NT2/D1 (cell line): ENCODE measurements around the gene DNAJC4.

Source experiments
- SUZ12 ChIP-seq: IDR thresholded peaks from 2 replicates; pipeline ENCODE4 v1.6.1; 2011; ENCODE audit not compliant: insufficient read length, insufficient read depth; ENCODE audit errors: extremely low read depth
- YY1 ChIP-seq: IDR thresholded peaks from 2 replicates; pipeline ENCODE4 v1.6.1; 2011; ENCODE audit not compliant: insufficient read length, insufficient read depth

DNA sequence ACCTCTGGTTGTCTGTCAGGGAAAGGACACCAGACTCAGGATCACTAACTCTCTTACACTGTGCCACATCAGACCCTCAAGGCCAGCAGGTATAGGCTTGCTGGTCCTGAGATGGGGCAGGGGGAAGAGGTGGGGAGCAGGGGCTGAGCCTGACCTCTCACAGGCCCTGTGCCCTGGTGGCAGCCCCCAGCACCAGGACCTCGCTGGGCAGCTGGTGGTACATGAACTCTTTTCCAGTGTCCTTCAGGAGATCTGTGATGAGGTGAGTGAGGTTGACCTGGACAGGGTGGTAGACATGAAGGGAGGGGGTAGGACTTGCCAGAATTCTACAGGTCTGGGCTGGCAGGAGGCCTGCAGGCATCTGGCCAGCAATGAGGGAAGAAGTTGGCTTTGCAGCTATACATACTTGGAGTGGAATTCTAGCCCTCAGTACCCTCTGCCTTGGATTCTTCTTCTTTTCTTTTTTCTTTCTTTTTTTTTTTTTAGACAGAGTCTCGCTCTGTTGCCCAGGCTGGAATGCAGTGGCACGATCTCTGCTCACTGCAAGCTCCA, 2.9 kb upstream of the DNAJC4 start:
- TF ChIP-seq YY1 (no peak), SUZ12 (no peak)
